ENCODE data around the gene GPSM1.

GPSM1 gene

DNA sequence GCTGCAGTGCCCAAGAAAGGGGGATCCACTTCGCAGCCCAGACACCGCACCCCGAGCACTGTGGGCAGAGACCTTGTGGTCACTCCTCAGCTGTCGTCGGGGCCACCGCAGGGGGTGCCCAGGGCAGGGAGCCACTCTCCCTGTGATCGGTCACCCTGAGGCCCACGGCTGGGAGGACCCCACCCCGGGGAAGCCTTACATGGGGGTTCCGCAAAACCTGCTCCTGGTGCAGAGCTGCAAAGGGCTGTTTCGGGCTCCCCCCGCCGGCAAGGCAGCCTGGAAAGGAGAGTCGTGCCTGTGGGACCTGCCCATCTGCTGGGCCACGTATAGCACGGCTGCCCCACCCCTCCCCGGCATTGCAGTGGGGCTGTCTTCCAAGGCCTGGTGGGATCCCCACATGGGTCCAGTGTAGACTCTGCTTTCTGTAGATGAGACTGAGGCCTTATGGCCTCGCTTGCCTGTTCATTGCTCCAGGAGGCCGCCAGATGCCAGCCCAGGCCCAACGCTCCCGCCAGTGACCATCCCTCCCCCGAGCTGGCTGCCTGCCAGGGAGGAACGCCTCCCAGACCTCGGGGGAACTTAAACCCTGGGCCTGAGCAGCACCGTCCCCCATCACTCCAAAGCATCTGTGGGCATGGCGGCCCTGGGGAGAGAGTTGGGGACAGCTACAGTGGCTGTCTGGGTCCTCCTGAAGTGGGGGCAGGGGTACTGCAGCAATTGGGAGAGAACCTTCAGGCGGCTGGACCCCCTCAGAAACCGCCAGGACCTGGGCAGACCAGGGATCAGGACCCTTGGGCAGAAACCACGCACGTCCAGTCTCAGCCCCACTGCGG, 37.8 kb downstream of the GPSM1 start:
- Histone ChIP-seq H3K9me3 (ENCODE audit: low read length) (no peaks in the 10 kb centered on the region), H3K4me1 (ENCODE audit: insufficient read depth, low read length) (no peaks in the 10 kb centered on the region), H2AFZ (ENCODE audit: low read depth, low read length) (no peak overlapping the region), H3K36me3 (ENCODE audit: insufficient read depth, low read length) (no peaks in the 10 kb centered on the region), H3K4me3 (ENCODE audit: low read length) (no peak overlapping the region), H3K27me3 (ENCODE audit: insufficient read depth, low read length) (no peaks in the 10 kb centered on the region)

DNA sequence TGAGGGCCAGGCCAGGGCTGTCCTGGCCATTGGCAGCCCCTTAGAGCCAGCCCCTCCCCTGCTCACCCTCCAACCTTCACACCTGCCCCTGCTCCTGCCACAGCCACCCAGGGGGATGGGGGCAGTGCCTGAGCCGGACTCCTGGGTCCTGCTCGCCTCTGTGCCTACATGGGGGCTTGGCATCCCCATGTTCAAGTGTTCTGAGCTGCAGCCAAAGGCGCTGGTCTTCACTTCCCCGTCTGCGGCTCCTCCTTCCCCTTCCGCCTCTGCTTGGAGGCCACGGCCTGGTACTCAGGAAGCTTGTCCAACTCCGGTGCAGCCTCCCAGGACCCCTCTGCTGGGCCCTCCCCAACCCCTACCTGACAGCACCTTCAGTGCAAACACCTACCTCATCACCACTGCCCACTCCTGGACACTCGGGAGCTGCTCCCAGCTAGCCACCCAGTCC, 38.5 kb downstream of the GPSM1 start:
- no peak overlapping the region for H2AFZ ChIP-seq (ENCODE audit: low read depth, low read length)
- no peaks in the 10 kb centered on the region for H3K27me3 ChIP-seq (ENCODE audit: insufficient read depth, low read length)
- H3K36me3 ChIP-seq (ENCODE audit: insufficient read depth, low read length): no peaks in the 10 kb centered on the region
- no peaks in the 10 kb centered on the region for H3K9me3 ChIP-seq (ENCODE audit: low read length)
- H3K4me3 ChIP-seq (ENCODE audit: low read length): no peak overlapping the region
- H3K4me1 ChIP-seq (ENCODE audit: insufficient read depth, low read length): no peaks in the 10 kb centered on the region

DNA sequence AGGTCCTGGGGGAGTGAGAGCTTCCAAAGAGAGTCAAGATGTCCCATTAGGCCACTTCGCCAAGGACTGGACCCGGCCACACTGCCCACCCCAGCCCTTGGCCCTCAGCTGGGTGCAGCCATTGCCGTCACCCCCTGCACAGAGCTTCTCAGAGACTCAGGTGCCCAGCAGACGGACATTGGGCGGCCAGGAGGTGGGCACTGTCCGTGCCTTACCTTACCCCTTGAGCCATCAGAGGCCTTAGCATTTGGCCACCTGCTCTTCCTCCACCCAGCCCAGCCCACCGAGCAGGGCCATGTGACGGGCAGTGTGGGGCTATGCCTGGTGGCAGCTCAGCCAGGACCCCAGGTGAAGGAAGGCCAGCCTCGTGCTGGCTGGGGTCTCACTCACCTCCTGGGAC, 39.5 kb downstream of the GPSM1 start:
- H3K4me3 ChIP-seq (ENCODE audit: low read length): no peak overlapping the region

DNA sequence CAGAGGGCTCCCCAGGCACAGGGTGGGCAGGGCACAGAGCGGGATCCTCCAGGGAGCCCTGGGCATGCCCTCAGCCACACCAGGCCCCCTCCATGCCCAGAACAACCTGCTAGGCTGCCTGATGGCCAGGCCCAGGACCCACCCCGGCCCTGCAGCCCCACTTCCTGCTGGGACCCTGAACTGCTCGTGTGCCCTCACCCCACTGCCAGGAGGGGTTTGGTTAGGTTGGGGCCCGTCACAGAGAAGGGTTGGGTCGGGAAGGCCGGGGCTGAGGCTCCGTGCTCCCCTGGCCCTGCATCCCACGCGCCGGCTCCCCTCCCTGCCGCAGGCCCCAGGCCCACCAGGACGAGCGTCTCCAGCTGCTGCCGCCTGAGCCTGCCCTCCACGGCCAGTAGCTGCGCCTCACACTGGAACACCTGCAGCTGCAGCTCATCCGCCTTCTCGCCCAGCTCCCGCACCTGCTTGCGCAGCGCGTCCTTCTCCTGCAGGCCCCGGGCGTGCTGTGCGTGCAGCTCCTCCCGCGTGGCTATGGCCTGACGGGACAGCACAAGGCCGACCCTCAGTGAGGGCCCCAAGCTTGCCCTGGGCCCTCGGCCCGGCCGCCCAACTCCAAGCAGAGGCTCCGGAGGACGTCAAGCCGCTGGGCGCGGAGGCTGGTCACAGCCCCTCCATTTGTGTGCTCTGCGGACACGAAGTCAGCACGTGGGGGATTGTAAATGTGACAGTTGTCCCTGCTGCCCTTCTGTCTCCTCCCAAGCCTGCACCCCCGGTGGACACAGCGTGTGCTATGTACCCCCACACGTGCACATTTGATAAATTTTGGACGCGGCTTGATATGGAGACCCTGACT, 40.2 kb downstream of the GPSM1 start:
- Histone ChIP-seq H2AFZ (ENCODE audit: low read depth, low read length) (no peak overlapping the region), H3K4me3 (ENCODE audit: low read length) (no peak overlapping the region), H3K4me1 (ENCODE audit: insufficient read depth, low read length) (peaks cover 7% of the 10 kb centered on the region), H3K9me3 (ENCODE audit: low read length) (no peaks in the 10 kb centered on the region), H3K27me3 (ENCODE audit: insufficient read depth, low read length) (no peaks in the 10 kb centered on the region), H3K36me3 (ENCODE audit: insufficient read depth, low read length) (no peaks in the 10 kb centered on the region)

More for the DNA sequence above, 39.5 kb downstream of the GPSM1 start:
- H3K36me3 ChIP-seq (ENCODE audit: insufficient read depth, low read length): no peaks in the 10 kb centered on the region
- no peak overlapping the region for H2AFZ ChIP-seq (ENCODE audit: low read depth, low read length)
- H3K4me1 ChIP-seq (ENCODE audit: insufficient read depth, low read length): no peaks in the 10 kb centered on the region
- no peaks in the 10 kb centered on the region for H3K9me3 ChIP-seq (ENCODE audit: low read length)
- no peaks in the 10 kb centered on the region for H3K27me3 ChIP-seq (ENCODE audit: insufficient read depth, low read length)

DNA sequence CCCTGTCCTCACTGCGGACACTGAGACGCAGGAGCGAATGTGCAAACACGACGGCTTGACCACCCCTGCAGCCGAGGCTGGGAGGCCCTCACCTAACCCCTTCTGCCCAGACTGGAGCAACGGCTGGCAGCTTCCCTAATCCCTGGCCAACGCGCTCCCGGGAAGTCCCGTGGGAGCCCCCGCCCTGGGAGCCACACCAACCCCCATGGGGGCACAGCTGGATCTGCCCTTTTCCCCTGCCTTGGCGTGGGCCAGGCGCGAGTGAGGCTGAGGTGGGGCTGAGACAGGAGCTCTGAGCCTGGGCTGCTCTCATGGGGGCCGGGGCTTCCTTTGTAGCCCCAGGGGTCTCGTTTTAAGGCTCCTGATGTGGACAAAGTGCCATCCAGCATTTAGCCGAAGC, 40.9 kb downstream of the GPSM1 start:
- Histone ChIP-seq H3K4me1 (ENCODE audit: insufficient read depth, low read length) (peaks cover 13% of the 10 kb centered on the region), H2AFZ (ENCODE audit: low read depth, low read length) (no peak overlapping the region), H3K36me3 (ENCODE audit: insufficient read depth, low read length) (no peaks in the 10 kb centered on the region), H3K4me3 (ENCODE audit: low read length) (no peak overlapping the region), H3K9me3 (ENCODE audit: low read length) (no peaks in the 10 kb centered on the region), H3K27me3 (ENCODE audit: insufficient read depth, low read length) (no peaks in the 10 kb centered on the region)

DNA sequence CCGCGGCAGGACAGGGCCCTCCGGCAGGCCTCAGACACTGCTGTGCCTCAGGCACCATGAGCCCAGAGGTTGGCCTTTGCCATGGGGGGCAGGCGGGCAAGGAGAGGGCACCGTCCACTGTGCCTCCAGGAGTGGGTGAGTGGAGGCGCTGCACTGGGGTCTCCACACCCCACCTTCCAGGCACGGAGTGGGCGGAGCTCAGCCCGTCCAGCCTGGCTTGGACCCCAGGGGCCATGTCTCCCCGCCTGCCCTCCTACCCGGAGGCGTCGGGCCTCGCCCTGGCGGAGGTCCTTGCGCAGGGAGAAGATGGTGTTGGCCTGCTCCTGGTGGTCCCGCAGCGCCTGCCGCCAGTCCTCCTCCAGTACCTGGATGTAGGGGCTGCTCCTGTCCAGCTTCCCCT, 42.7 kb downstream of the GPSM1 start:
- Histone ChIP-seq H3K4me3 (ENCODE audit: low read length) (no peak overlapping the region), H3K9me3 (ENCODE audit: low read length) (no peaks in the 10 kb centered on the region), H2AFZ (ENCODE audit: low read depth, low read length) (no peak overlapping the region), H3K4me1 (ENCODE audit: insufficient read depth, low read length) (peaks cover 22% of the 10 kb centered on the region), H3K36me3 (ENCODE audit: insufficient read depth, low read length) (no peaks in the 10 kb centered on the region), H3K27me3 (ENCODE audit: insufficient read depth, low read length) (no peaks in the 10 kb centered on the region)

DNA sequence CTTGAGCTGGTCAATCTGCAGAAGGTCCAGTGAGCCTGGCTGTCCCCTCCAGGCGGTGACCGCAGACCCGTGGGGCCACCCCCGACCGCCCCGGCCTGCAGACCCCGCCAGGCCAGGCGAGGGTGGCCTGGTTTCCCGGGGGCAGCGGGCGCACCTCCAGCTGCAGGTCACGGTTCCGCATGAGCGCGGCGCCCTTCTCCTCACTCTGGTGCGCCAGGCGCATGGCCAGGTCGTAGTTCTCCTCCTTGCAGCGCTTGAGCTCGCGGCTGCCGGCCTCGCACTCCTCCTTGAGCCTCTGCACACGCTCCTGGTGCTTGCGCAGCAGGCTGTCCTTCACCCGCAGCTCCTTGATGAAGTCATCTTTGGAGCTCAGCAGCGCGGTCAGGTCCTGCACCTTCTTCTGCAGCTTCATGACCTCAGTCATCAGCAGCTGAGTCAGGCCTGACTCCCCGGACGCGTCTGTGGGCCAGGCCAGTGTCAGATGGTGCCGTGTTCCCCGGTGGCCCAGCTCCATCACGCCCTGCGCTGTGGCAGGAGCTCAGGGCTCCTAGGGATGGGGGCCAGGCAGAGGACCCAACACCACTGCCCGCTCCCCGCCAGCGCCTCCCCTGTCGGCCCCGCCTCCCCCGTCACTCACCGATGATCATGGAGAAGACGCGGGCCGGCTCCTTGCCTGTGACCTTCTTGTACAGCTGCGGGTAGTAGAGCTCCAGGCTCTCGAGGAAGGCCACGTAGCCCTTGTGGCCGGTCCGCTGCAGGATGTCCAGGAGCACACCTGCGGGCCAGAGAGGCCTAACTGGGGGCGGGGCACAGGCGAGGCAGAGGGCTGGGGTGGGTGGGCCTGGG, 43.6 kb downstream of the GPSM1 start:
- Histone ChIP-seq H3K4me1 (ENCODE audit: insufficient read depth, low read length) (peaks cover 22% of the 10 kb centered on the region), H3K36me3 (ENCODE audit: insufficient read depth, low read length) (no peaks in the 10 kb centered on the region), H3K27me3 (ENCODE audit: insufficient read depth, low read length) (no peaks in the 10 kb centered on the region), H2AFZ (ENCODE audit: low read depth, low read length) (no peak overlapping the region), H3K9me3 (ENCODE audit: low read length) (no peaks in the 10 kb centered on the region), H3K4me3 (ENCODE audit: low read length) (no peak overlapping the region)

DNA sequence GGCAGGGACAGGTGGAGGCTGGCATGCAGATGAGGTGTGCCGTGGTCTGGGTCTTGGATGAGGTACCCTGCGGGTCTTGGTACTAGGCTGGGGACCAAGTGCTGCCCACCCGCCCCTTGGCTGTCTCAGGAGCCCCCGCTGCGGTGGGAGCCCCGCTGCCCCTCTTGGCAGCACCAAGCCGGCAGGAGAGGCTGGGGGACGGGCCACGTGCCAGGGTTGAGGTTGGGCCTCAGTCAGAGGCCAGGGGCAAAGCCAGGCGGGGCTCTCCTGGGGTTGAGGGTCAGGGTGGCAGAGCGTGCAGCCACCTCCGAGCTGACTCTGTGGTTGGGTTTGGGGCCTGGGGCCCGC, 44.2 kb downstream of the GPSM1 start:
- H3K4me1 ChIP-seq (ENCODE audit: insufficient read depth, low read length): peaks cover 22% of the 10 kb centered on the region
- no peaks in the 10 kb centered on the region for H3K9me3 ChIP-seq (ENCODE audit: low read length)
- H2AFZ ChIP-seq (ENCODE audit: low read depth, low read length): no peak overlapping the region
- H3K27me3 ChIP-seq (ENCODE audit: insufficient read depth, low read length): no peaks in the 10 kb centered on the region
- H3K36me3 ChIP-seq (ENCODE audit: insufficient read depth, low read length): no peaks in the 10 kb centered on the region
- no peak overlapping the region for H3K4me3 ChIP-seq (ENCODE audit: low read length)

DNA sequence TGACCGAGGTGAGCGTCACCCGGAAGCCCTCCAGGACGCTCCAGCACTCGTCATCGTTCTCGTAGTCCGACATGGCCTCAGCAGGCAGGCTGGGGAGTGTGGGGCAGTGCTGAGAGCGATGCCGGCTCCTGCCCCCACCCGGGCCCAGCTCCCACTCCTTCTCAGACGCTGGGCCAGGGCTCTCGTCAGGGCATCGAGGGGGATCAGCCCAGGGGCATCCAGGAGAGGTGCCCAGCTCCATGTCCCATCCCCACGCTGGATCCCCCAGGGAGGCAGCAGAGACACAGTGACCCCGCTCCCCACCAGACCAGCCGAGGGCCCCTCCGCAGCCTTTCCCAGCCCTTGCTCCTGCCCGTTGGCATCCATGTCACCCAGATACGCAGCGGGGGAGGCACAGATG, 44.7 kb downstream of the GPSM1 start:
- Histone ChIP-seq H2AFZ (ENCODE audit: low read depth, low read length) (no peak overlapping the region), H3K36me3 (ENCODE audit: insufficient read depth, low read length) (no peaks in the 10 kb centered on the region), H3K9me3 (ENCODE audit: low read length) (no peaks in the 10 kb centered on the region), H3K27me3 (ENCODE audit: insufficient read depth, low read length) (no peaks in the 10 kb centered on the region), H3K4me3 (ENCODE audit: low read length) (no peak overlapping the region), H3K4me1 (ENCODE audit: insufficient read depth, low read length) (peaks cover 22% of the 10 kb centered on the region)

DNA sequence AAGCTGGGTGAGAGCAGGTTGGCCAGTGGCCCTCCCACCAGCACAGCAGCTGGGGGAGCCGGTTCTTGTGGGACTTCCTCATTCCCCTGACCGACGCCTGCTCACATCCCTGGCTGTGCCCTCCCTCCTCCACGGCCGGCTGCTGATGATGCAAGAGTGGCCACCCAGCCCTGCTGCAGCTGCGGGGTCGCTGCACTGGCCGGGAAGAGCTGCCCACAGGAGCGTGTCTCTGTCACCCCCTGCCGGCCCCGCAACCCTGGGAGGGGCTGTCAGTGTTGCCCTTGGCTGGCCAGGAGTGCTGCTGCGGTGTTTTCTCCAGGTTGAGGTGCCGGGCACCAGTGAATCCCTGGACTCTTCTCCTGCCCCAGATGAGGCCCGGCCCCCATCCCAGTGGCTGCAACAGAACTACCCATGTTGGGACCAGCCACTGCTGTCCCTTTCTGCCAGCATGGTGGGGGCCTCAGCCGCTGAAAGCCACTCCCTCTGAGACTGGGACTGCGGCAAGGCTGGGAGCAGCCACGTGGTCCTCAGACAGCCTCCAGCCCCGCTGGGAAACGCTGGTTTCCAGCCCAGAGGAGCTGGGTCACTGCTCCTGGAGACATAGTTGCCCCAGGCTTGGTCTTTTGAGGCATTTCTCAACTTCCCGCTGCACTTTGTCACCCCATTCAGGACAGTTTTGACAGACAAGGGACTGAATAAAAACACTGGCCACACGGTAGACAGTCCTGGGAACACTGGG, 45.4 kb downstream of the GPSM1 start:
- Histone ChIP-seq H2AFZ (ENCODE audit: low read depth, low read length) (no peak overlapping the region), H3K27me3 (ENCODE audit: insufficient read depth, low read length) (no peaks in the 10 kb centered on the region), H3K4me1 (ENCODE audit: insufficient read depth, low read length) (peaks cover 22% of the 10 kb centered on the region), H3K36me3 (ENCODE audit: insufficient read depth, low read length) (no peaks in the 10 kb centered on the region), H3K9me3 (ENCODE audit: low read length) (no peaks in the 10 kb centered on the region), H3K4me3 (ENCODE audit: low read length) (no peak overlapping the region)

DNA sequence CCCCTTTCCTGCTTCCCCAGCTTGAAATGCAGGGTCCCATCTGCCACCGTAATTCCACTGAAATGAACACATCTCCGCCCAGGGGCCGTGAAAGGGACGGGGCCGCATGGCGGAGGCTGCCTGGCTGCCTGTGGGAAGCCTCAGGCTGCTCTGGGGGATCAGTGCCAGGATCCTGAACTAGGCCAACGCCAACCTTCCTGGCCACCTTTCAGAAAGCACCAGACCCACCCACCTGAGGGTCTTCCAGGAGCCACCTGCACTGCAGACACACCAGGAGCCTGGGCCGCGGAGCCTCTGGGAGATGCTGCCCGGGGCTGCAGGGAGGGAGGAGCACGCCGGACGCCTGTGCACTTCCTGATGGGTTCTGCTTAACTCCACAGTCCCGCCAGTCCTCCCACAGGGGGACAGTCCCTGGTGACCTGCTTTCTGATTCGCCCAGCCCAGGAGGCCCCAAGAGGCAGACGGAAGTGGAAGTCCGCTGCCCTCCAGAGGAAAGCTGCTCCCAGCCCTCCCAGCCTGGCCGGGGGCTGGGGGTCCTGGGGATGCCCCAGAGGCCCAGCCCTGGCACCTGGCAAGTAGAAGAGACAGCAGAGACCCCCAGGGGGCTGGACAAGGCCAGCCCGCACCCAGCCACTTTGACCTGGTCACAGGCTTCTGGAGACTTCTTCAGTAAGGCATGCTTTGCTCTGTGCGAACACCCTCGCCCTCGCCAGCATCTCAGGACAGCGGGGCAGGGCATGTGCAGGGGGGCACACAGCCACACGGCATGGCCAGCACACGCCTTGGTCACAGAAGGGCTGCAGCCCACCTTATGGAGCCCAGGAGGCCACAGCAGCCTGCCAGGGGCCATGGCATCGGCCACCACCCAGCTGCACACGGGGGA, 46.2 kb downstream of the GPSM1 start, which contains the start of gene CARD9:
CARD9 (minus strand) TSS at position 370 of the 883 bp plus-strand sequence. CDS start 1,591 bp downstream, outside the sequence.
- no peaks in the 10 kb centered on the region for H3K27me3 ChIP-seq (ENCODE audit: insufficient read depth, low read length)
- H2AFZ ChIP-seq (ENCODE audit: low read depth, low read length): no peak within 1 kb of the TSS
- H3K4me1 ChIP-seq (ENCODE audit: insufficient read depth, low read length): peaks cover 22% of the 10 kb centered on the region
- H3K36me3 ChIP-seq (ENCODE audit: insufficient read depth, low read length): peaks cover 5% of the 10 kb centered on the region
- H3K4me3 ChIP-seq (ENCODE audit: low read length): no peak within 1 kb of the TSS
- no peaks in the 10 kb centered on the region for H3K9me3 ChIP-seq (ENCODE audit: low read length)
